Motor neuron (in vitro differentiated cells): ENCODE data around the gene PMFBP1. TPM values are rescaled to one million over a fixed set of nuclear protein-coding genes. Genes with fewer than 3 reads are reported as not detected.

Experiments
- ATAC-seq, 8 experiments: fragments of 200-7000 bp; cut with Tn5 transposase; replicated peaks in 6 of 8; 2 replicates each; pipeline ENCODE4 v1.8.0; 2021; ENCODE audit warnings: mild to moderate bottlenecking in 8 of 8, moderate library complexity in 8 of 8
- H3K27ac ChIP-seq, 2 donors: fragments of 250-450 bp; sonication (Bioruptor Pico); 2 replicates each; pipeline ENCODE4 v1.9.0; 2021; ENCODE audit warnings: antibody characterized with exemption in 2 of 2, mild to moderate bottlenecking in 2 of 2, moderate library complexity in 1 of 2
- H3K4me1 ChIP-seq, 2 donors: fragments of 250-450 bp; sonication (Bioruptor Pico); replicated peaks in 1 of 2; 2 replicates each; pipeline ENCODE4 v1.6.1; 2021; ENCODE audit warnings: antibody characterized with exemption in 2 of 2, mild to moderate bottlenecking in 2 of 2, moderate library complexity in 1 of 2
- H3K4me3 ChIP-seq, 5 donors: fragments of 250-450 bp; sonication (Bioruptor Pico); 2 replicates each; pipeline ENCODE4 v1.9.0; 2021; ENCODE audit warnings: antibody characterized with exemption in 5 of 5, mild to moderate bottlenecking in 5 of 5, moderate library complexity in 4 of 5
- WGBS, 10 experiments: fragments of 450-650 bp; shearing (Covaris generic); methylation state at CpG; one replicate each; pipeline ENCODE4 v1.0.0; 2022; 5-methylcytosine and 5-hydroxymethylcytosine counted together
- in situ Hi-C, 9 experiments: fragments of 400-800 bp; cut with MboI; loops; one replicate each; pipeline ENCODE4 v1.15.0; 2021; ENCODE audit warnings: low sequenced_read_pairs in 9 of 9, low pct_unique_long_range_greater_than_20kb in 2 of 9; ENCODE audit not compliant: unreplicated experiment in 9 of 9
- total RNA-seq, 8 experiments: library from RNA; unstranded; fragments of 300-600 nt; gene quantifications; 2 replicates each; pipeline versions ENCODE4 v1.2.3 to v1.2.4, GENCODE V29; 2022

Gene PMFBP1
- total RNA-seq, result 1 to 10 TPM in 7 of 8 experiments, under 1 TPM in 1; 0.76 to 6.7 (median 1.5) TPM

- H3K4me3 ChIP-seq, result no peak within 1 kb of the TSS
- WGBS, 10 experiments, result 39 to 90% (median 82%) methylated on average over 2 to 9 of the region's 11 CpGs
- peak; percentile 33 to 90 (median 82) for ATAC-seq
- H3K4me1 ChIP-seq, result peaks cover 2 to 6% of the 10 kb centered on the region in 2 donors
- no peak within 1 kb of the TSS for H3K27ac ChIP-seq
- in situ Hi-C loops, result no loop called here
Measured at GRCh38 chr16:72172105-72173034, at the start of gene PMFBP1. Gene PMFBP1, minus strand, starts transcription at chr16:72172155. Its CDS starts 947 bp downstream, at chr16:72171208.

GRCh38 chr16:72221630-72222024, 49.7 kb upstream of the PMFBP1 start:
- in situ Hi-C loops, result no loop called here
- Histone ChIP-seq H3K4me3 (no peak overlapping the region), H3K27ac (peak overlapping the region in 1 of 2 donors; percentile 38), H3K4me1 (peaks cover 13 to 33% of the 10 kb centered on the region in 2 donors)
- whole genome bisulfite sequencing, 10 experiments, result 17 to 86% (median 50%) methylated on average over 1 to 5 of the region's 5 CpGs; no CpG with 5 or more reads in 1 of the 10 experiments
- ATAC-seq, result peak in 4 of 8 experiments; percentile 29 to 67 (median 46)

GRCh38 chr16:72220875-72221629, 49.1 kb upstream of the PMFBP1 start:
- Histone ChIP-seq H3K27ac (peak overlapping the region; percentile 38 to 50), H3K4me3 (no peak overlapping the region), H3K4me1 (peaks cover 16 to 27% of the 10 kb centered on the region in 2 donors)
- ATAC-seq, result peak in 5 of 8 experiments; percentile 64 to 82 (median 75)
- in situ Hi-C loops, result no loop called here
- WGBS, 10 experiments, result 25 to 83% (median 62%) methylated on average over 1 to 9 of the region's 10 CpGs

GRCh38 chr16:72219282-72219681, 47.3 kb upstream of the PMFBP1 start:
- Histone ChIP-seq H3K4me3 (no peak overlapping the region), H3K27ac (no peak overlapping the region), H3K4me1 (peaks cover 16 to 22% of the 10 kb centered on the region in 2 donors)
- in situ Hi-C loops, result no loop called here
- WGBS, 10 experiments, result 84 to 97% (median 92%) methylated on average over 4 to 5 of the region's 8 CpGs; no CpG with 5 or more reads in 7 of the 10 experiments
- no peak for ATAC-seq

GRCh38 chr16:72216767-72217166, 44.8 kb upstream of the PMFBP1 start:
- H3K4me1 ChIP-seq, result peaks cover 15 to 16% of the 10 kb centered on the region in 2 donors
- no peak overlapping the region for H3K4me3 ChIP-seq
- ATAC-seq, result peak in 5 of 8 experiments; percentile 34 to 76 (median 46)
- 64 to 100% (median 80%) methylated on average over 1 to 6 of the region's 6 CpGs; no CpG with 5 or more reads in 1 of the 10 experiments for WGBS, 10 experiments
- in situ Hi-C loops, result no loop called here
- no peak overlapping the region for H3K27ac ChIP-seq

GRCh38 chr16:72214821-72215220, 42.9 kb upstream of the PMFBP1 start:
- no peak overlapping the region for H3K27ac ChIP-seq
- peaks cover 2 to 3% of the 10 kb centered on the region in 2 donors for H3K4me1 ChIP-seq
- in situ Hi-C loops, result no loop called here
- ATAC-seq, result no peak
- H3K4me3 ChIP-seq, result no peak overlapping the region

- in situ Hi-C loops, result no loop called here
- ATAC-seq, result no peak
- Histone ChIP-seq H3K27ac (no peak overlapping the region), H3K4me3 (no peak overlapping the region), H3K4me1 (peaks cover 3 to 6% of the 10 kb centered on the region in 2 donors)
Measured at GRCh38 chr16:72211110-72211509, 39.2 kb upstream of the PMFBP1 start.

GRCh38 chr16:72210555-72210954, 38.6 kb upstream of the PMFBP1 start:
- Histone ChIP-seq H3K4me1 (peaks cover 3 to 6% of the 10 kb centered on the region in 2 donors), H3K27ac (no peak overlapping the region), H3K4me3 (no peak overlapping the region)
- in situ Hi-C loops, result no loop called here
- ATAC-seq, result no peak
- 0 to 100% (median 92%) methylated on average over 1 to 3 of the region's 3 CpGs; no CpG with 5 or more reads in 2 of the 10 experiments for WGBS, 10 experiments

GRCh38 chr16:72210072-72210471, 38.1 kb upstream of the PMFBP1 start:
- Histone ChIP-seq H3K4me3 (no peak overlapping the region), H3K27ac (no peak overlapping the region), H3K4me1 (peaks cover 3 to 6% of the 10 kb centered on the region in 2 donors)
- ATAC-seq, result no peak
- WGBS, 10 experiments, result 90 to 100% (median 100%) methylated on average over 2 to 3 of the region's 3 CpGs; no CpG with 5 or more reads in 3 of the 10 experiments
- in situ Hi-C loops, result no loop called here

- Histone ChIP-seq H3K4me1 (peaks cover 3 to 14% of the 10 kb centered on the region in 2 donors), H3K27ac (no peak overlapping the region), H3K4me3 (no peak overlapping the region)
- peak in 3 of 8 experiments; percentile 68 to 96 (median 94) for ATAC-seq
- in situ Hi-C loops, result no loop called here
- 50 to 83% (median 62%) methylated on average over 1 to 3 of the region's 3 CpGs; no CpG with 5 or more reads in 3 of the 10 experiments for WGBS, 10 experiments
Measured at GRCh38 chr16:72206299-72206698, 34.3 kb upstream of the PMFBP1 start.

GRCh38 chr16:72203401-72203800, 31.4 kb upstream of the PMFBP1 start:
- no peak for ATAC-seq
- H3K27ac ChIP-seq, result no peak overlapping the region
- 6 to 100% (median 82%) methylated on average over 1 to 5 of the region's 6 CpGs; no CpG with 5 or more reads in 2 of the 10 experiments for WGBS, 10 experiments

GRCh38 chr16:72202014-72202413, 30.1 kb upstream of the PMFBP1 start:
- Histone ChIP-seq H3K4me3 (no peak overlapping the region), H3K27ac (no peak overlapping the region), H3K4me1 (peaks cover 34 to 54% of the 10 kb centered on the region in 2 donors)
- in situ Hi-C loops, result no loop called here
- WGBS, 10 experiments, result 17 to 100% (median 60%) methylated on average over 1 to 2 of the region's 2 CpGs; no CpG with 5 or more reads in 4 of the 10 experiments
- ATAC-seq, result no peak

More at GRCh38 chr16:72203401-72203800, 31.4 kb upstream of the PMFBP1 start:
- H3K4me3 ChIP-seq, result no peak overlapping the region
- in situ Hi-C loops, result no loop called here
- peaks cover 23 to 43% of the 10 kb centered on the region in 2 donors for H3K4me1 ChIP-seq

- no peak for ATAC-seq
Measured at GRCh38 chr16:72201387-72201786, 29.4 kb upstream of the PMFBP1 start.

More at GRCh38 chr16:72201387-72201786, 29.4 kb upstream of the PMFBP1 start:
- Histone ChIP-seq H3K27ac (no peak overlapping the region), H3K4me1 (peaks cover 37 to 57% of the 10 kb centered on the region in 2 donors), H3K4me3 (no peak overlapping the region)
- 34 to 95% (median 77%) methylated on average over 1 to 2 of the region's 2 CpGs; no CpG with 5 or more reads in 1 of the 10 experiments for WGBS, 10 experiments
- in situ Hi-C loops, result no loop called here
